ENCODE data around the gene COL8A2.

Gene COL8A2

GRCh38 chr1:36087233-36088123, 37.5 kb downstream of the COL8A2 start:
- DNase-seq = no peak

- DNase-seq = no peak
Observed at GRCh38 chr1:36086529-36087232, 38.3 kb downstream of the COL8A2 start.

GRCh38 chr1:36085686-36086526, 39.1 kb downstream of the COL8A2 start:
- no peak for DNase-seq

DNA sequence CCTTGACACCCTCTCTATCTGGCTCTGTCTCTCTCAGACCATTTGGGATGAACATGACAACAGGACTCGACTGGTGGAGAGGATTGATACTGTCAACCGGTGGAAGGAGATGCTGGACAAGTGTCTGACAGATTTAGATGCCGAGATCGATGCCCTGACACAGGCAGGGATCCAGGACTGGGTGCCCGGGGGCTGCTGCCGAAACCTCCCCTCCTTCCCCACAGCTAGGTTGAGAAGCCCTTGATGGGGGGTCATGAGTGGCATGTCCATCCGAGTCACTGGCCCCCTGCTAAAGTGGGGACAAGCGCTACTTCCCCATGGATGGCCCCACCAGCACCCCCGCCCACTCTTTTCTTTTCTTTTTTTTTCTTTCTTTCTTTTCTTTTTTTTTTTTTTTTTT, 39.9 kb downstream of the COL8A2 start:
- no peak for DNase-seq

GRCh38 chr1:36084497-36085115, 40.4 kb downstream of the COL8A2 start:
- DNase-seq = no peak

DNA sequence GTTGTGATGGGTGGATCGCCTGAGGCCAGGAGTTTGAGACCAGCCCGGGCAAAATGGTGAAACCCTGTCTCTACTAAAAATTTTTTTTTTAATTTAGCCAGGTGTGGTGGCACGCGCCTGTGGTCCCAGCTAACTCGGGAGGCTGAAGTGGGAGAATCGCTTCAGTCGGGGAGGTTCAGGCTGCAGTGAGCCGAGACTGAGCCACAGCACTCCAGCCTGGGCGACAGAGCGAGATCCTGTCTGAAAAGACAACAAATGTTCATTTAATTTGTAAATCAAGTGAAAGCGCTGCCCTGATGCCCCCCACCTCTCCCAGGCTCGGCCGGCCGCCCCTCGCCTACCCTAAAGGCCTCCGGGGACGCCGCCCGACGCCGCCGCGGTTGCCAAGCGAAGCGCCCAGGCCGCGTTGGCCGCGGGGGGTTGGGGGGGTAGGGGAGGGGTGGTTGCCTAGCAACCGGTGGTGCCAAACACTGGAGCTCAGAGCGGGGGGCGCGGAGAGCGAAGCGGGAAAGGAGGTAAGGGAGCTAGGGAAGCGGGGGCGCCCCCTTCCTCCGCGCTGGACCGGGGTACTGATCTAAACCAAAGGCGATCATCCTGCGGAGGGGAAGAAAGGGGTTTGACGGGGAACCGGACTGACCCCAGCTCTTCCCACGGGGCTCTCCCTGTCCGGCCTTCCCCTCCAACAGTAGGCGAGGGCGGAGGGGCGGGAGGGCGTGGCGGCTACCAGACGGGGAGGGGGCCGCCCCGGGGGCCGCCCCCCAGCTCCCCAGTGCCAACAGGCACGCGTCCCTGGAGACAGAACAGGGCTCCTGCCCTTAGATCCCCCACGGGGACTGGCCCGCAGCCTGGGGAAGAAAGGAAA, 41.2 kb downstream of the COL8A2 start, which contains the start of gene TEKT2:
Gene TEKT2, plus strand, starts transcription at position 460 of the 862 bp plus-strand sequence. CDS start 828 bp downstream, outside the sequence.
- no peak for DNase-seq

DNA sequence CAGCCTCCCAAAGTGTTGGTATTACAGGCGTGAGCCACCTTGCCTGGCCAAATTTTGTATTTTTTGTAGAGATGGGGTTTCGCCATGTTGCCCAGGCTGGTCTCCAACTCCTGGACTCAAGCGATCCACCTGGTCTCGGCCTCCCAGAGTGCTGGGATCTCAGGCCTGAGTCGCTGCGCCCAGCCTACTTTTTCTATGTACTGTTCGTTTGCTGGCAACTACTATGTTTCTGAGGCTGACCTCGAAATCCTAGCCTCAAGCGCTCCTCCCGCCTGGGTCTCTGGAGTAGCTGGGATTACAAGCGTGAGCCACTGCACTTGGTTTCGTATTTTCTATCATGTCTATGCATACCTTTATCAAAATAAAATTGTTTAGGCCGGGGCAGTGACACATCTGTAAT, 41.8 kb downstream of the COL8A2 start:
- no peak for DNase-seq

- no peak for DNase-seq
Observed at GRCh38 chr1:36081926-36082485, 43.0 kb downstream of the COL8A2 start.

- no peak for DNase-seq
Observed at GRCh38 chr1:36080801-36081200, 44.2 kb downstream of the COL8A2 start.

DNA sequence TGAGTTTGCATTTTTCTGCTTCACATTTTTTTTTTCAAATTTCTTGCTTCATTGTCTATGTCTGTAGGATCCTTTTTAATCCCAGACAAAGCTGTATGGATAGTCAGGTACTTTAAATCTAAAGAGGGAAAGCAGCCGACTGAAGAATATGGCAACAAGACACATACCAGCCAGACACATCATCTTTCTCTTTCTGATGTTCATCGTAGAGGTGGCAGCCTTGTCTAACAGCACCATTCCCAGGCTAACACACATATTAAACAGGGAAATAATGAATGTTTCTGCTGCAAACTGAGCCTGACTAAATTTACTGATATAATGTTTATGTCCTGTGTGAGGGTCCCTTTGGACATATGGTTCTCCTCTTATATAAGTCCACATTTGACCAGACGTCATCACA, 44.8 kb downstream of the COL8A2 start:
- no peak for DNase-seq

DNA sequence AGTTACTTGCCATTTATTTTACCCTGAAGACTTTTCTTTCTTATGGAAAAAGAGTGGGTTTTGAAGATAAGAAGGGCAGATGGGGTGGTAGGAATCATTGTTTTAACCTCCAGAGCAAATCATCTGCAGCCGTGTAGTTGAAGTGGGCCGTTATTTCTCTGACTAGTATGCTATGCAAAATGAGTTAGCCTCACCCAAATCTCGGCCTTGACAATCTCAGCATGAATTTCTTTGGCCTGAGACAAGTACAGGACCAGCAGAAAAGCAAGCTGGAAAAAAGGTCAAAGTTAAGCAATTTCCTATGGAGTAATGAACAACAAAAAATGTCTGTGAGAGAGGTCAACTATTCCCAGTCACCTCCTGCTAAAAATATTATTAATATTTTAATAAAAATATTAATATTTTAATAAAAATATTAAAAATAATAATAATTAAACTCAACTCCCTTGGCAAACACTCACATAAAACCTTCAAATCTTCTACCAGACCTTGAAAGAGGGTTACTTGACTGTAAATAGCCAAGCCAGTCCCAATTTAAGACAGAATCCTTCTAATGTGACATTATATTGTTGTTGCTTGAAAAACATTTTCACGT, 47.9 kb downstream of the COL8A2 start:
- no peak for DNase-seq

DNA sequence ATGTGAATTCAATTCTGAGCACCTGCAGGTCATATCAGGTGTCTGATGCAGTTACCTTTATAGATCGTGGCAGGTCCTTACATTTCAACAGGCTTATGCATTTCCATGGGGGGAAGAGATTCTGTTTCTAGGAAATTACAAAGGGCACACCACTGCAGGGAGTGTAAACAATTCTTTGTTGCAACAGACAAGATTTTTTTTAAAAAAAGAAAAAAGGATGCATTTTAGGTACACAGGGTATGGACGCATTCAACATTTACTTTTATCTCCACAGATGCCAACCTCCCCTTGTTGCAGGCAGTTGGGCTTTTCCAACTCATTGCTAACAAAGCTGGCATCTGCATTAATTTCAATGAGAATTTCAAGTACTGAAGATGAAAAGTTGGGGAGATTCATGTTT, 54.7 kb downstream of the COL8A2 start:
- no peak for DNase-seq

- no peak for DNase-seq
Observed at GRCh38 chr1:36068866-36069265, 56.2 kb downstream of the COL8A2 start.

DNA sequence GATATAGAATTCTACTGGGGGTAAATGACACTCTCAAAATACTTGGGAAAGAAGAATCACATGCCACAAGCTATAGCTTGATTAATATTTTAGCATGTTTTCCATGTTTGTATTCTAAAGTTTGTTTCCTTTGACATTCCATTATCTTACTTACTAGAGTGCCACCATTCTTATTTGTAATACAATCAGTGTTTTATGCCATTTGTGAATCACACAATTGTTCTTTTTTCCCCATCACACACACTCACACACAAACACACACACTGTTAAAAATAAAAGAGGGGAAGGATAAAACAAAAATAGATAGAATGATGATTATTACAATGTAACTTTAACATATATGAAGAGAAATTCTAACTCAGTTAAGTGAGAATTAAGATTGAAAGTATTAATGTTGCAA, 57.2 kb downstream of the COL8A2 start:
- no peak for DNase-seq

- DNase-seq = no peak
Observed at GRCh38 chr1:36062315-36062714, 62.7 kb downstream of the COL8A2 start.

DNA sequence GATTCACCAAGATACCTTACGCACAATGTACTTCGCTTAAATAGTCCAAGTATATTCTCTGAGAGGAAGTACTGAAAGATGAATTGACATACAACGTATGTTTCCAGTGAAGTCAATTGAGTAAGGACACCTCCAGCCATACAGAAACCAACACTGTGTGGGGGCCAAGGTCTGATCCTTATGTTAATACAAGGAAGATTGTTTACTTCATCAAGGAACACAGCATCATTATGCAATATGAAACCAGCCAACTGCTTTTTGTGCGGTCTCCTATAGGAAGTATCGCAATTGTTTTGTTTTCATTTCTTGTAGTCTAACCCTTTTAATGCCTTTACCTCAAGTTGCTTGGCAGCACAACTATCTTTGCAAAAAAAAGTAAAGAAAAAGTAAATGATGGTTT, 69.3 kb downstream of the COL8A2 start:
- no peak for DNase-seq

DNA sequence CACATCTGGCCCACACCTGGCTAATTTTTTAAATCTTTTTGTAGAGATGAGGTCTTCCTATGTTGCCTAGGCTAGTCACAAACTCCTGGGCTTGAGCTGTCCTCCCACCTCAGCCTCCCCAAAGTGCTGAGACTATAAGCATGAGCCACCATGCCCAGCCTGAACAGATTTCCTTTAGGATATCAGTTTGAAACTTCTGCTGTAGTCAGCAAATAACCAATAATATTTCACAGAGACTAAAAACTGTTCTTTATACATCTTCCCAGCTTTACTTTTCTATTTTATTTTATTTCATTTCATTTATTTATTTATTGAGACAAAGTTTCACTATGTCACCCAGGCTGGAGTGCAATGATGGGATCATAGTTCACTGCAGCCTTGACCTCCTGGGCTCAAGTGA, 71.0 kb downstream of the COL8A2 start:
- no peak for DNase-seq

DNA sequence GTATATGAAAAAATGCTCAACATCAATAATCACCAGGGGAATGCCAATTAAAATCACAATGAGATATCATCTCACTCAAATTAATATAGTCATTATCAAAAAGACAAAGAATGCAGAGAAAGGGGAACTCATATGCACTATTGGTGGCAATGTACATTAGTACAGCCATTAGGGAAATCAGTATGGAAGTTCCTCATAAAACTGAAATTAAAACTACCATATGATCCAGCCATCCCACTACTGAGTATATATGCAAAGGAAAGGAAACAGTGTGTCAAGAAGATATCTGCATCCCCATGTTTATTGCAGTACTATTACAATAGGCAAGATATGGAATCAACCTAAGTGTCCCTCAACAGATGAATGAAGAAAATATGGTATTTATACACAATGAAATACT, 73.2 kb downstream of the COL8A2 start:
- DNase-seq = no peak
